T-helper 22 cell (primary cell): Measurements from ENCODE around the gene KIAA1958.
"Not testable (repeated sequence)": the region's sequence is repeated elsewhere in the genome, so short reads cannot be mapped to it uniquely, and the experiment has no call there.

Experiments used
- DNase-seq: peaks from one replicate; pipeline ENCODE4 v3.0.0-alpha.2; 2020; ENCODE audit warnings: low read depth

Gene KIAA1958

GRCh38 chr9:112663681-112664080 is 177.1 kb downstream of the KIAA1958 start:
- DNase-seq, result no peak

DNA sequence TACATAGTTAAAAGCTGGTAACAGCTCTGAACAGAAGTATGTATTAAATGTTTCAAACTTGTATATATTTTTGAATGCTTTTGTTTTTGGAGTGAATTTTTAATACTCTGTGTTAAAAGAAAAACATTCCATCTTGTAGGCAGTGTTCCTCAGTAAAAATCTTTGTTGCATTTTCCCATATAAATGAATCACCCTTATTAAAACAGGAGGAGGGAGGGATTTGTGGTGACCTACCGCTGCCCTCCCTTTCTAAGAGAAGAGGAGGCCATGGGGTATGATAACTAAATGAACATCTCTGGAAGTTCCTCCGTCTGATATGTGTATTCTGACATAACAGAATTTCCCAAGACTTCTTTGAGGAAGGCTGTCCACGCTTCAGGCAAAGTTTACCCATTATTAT is 177.9 kb downstream of the KIAA1958 start:
- DNase-seq, result no peak

DNA sequence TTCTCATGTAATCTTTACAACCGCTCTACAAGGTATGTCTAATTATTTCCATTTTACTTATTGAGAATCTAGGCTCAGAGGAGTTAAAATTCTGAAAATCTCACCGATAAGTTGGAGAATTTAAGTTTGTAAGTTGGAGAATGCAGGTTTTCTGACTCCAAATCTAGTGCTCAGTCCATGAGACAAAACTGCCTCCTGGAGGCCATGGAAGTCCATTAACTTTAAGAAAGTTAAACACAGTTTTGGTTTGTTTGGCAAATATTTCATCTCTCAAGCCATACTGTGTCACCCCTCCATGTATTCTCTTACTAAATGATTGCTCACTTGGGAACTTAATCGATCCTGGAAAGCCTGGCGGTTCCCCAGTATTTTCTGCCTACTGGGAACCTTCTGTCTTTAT is 178.7 kb downstream of the KIAA1958 start:
- no peak for DNase-seq

GRCh38 chr9:112669326-112669725 is 182.7 kb downstream of the KIAA1958 start:
- no peak for DNase-seq

GRCh38 chr9:112670991-112671625 is 184.5 kb downstream of the KIAA1958 start:
- no peak for DNase-seq

DNA sequence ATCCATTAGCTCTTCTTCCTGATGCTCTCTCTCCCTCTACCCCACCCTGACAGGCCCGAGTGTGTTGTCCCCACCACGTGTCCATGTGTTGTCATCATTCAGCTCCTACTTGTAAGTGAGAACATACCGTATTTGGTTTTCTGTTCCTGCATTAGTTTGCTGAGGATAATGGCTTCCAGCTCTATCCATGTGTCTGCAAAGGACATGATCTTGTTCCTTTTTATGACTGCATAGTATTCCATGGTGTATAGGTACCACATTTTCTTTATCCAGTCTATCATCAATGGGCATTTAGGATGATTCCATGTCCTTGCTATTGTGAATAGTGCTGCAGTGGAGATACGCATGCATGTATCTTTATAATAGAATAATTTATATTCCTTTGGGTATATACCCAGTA is 186.6 kb downstream of the KIAA1958 start:
- DNase-seq, result not testable (repeated sequence)

DNA sequence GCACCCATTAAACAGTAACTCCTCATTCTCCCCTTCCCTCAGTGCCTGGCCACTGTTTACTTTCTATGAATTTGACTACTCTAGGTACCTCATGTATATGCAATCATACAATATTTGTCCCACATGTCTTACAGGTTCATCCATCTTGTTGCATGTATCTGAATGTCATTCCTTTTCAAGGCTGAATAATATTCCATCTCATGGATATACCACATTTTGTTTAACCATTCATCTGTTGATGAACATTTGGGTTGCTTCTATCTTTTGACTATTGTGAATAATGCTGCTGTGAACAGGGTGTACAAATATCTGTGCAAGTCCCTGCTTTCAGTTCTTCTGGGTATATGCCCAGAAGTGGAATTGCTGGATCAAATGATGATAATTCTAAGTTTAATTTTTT is 190.4 kb downstream of the KIAA1958 start:
- DNase-seq, result no peak

DNA sequence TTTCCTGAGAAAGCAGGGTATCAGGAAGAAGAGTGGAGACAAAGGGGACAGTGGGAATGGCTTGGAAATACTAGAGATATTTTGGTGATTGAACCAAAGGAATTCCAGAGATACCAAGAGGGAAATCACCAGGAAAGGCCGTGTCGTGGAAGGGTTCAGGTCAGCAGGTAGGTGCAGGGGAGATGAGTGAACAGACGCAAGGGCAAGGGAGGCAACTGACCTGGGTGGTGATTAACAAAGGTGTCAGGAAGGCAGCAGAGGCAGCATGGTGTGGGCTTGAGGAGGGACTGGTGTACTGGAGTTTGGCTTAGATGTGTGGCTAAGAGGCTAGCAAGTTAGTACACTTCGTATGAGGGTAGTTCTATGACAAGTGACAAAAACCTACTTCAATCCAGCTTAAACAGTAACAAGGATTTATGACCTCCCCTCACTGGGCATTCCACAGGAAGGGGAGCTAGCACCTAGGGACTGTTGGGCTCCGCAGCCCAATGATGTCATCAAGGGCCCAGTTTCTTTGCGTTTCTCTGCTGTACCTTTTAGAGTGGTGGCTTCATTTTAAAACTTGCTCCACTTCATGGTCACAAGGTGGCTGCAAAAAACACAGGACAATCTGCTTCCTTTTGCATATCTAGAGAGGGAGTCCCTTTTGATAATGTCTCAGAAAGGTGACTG is 194.2 kb downstream of the KIAA1958 start:
- no peak for DNase-seq

DNA sequence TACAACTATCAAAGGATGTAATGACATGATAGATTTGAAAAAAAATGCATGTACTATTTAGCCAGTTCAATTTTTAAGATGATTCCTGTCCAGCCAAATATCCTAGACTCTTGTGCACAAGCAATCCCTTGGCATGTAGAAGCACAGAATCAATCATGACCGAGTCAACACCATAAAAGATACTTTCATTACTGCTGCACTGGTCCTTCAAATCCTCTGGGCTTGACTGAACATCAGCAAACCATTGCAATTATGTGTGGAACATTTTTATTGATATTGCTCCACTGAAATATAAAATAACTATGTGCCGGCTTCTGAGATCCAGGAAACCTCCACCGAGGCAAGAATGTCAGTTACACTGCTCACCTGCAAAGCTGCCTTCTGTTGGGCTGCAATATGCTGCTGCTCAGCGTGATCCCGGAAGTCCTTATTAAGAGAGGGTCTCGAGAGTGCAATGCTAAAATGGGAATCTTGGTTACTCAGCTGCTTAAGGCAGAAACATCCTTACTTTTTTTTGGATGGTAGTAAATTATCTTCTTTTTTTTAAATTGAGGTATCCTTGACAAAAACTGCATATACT is 202.6 kb downstream of the KIAA1958 start:
- DNase-seq, result no peak

- DNase-seq, result no peak
These were observed 208.3 kb downstream of the KIAA1958 start for GRCh38 chr9:112694706-112695555.

GRCh38 chr9:112696461-112696860 is 209.8 kb downstream of the KIAA1958 start:
- DNase-seq, result no peak

DNA sequence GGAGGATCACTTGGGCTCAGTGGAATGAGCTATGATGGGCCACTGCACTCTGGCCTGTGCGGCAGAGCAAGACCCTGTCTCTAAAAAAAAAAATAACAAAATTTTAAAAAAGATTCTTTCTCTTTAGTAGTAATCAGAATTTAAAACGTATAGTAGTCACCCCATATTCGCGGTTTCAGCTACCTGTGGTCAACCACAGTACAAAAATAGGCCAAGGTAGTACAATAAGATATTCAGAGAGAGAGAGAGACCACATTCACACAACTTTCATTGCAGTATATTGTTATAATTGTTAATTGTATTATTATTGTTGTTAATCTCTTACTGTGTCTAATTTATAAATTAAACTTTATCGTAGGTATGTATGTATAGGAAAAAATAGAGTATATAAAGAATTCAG is 212.6 kb downstream of the KIAA1958 start:
- DNase-seq, result no peak

DNA sequence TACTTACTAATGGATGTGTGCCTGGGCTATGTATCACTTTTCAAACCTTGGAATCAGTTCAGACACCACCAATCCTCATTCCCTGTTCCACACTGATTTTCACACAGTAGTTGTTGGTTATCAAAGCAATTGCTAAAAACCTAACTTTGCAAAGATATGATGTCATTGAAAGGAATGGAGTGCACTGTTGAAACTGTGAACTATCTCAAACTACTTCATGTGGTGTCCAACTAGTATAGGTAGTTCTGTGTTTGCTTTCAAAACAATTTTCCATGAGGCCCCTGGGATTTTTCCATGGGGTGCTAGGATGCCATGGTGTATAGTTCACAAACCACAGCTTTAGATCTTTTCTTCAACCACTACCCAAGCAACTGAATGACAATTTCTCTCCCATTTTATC is 213.5 kb downstream of the KIAA1958 start:
- no peak for DNase-seq

- DNase-seq, result no peak
These were observed 216.7 kb downstream of the KIAA1958 start for GRCh38 chr9:112703304-112703703.

- DNase-seq, result no peak
These were observed 219.3 kb downstream of the KIAA1958 start for GRCh38 chr9:112705768-112706427.

- DNase-seq, result no peak
These were observed 224.5 kb downstream of the KIAA1958 start for GRCh38 chr9:112711050-112711689.

DNA sequence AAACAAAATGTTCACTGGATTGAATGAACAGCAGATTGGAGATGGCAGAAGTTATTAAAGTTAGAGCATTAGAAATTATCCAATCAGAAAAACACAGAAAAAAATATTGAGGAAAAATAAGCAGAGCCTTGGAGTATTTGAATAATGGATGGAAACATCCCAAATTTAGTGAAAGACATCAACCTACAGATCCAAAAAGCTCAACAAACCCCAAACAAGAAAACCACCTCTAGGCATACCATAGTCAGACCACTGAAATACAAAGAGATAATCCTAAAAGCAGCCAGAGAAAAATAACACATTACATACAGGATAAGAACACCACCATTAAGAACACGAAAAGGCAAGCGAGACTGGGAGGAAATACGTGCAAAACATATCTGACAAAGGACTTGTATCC is 226.1 kb downstream of the KIAA1958 start:
- no peak for DNase-seq

GRCh38 chr9:112717661-112718331 is 231.2 kb downstream of the KIAA1958 start, which contains the start of gene INIP:
Gene INIP, minus strand, starts transcription at chr9:112718117. Its CDS starts 1,632 bp downstream, at chr9:112716485.
- DNase-seq, result peak; percentile 96
